ENCODE results near the gene PPFIA1.

PPFIA1 gene

DNA sequence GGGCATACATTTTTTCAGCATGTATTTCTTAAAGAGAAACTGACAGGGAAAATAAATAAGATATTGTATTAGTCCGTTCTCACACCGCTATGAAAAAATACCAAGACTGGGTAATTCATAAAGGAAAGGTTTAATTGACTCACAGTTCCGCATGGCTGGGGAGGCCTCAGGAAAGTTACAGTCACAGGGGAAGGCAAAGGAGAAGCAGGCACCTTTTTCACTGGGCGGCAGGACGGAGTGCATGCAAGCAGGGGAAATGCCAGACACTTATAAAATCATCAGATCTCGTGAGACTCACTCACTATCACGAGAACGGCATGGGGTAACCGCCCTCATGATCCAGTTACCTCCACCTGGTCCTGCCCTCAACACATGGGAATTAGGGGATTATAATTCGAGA, 44.2 kb downstream of the PPFIA1 start:
- H2BK12ac ChIP-seq (ENCODE audit: low read length in 2 of 2), result no peak overlapping the region
- H3K9ac ChIP-seq (ENCODE audit: low read length), result no peak overlapping the region
- no peak overlapping the region for H4K8ac ChIP-seq (ENCODE audit: low read length)
- H2BK120ac ChIP-seq (ENCODE audit: low read depth, low read length), result no peak overlapping the region
- H2BK5ac ChIP-seq (ENCODE audit: low read depth, low read length, poor library complexity, severe bottlenecking), result no peak overlapping the region
- peaks cover 43% of the 10 kb centered on the region for H3K79me1 ChIP-seq (replicated peaks; ENCODE audit: low read length, poor library complexity, severe bottlenecking)
- peak overlapping the region; percentile 90 for H3K27ac ChIP-seq (ENCODE audit: low read length, poor library complexity, severe bottlenecking)
- H3K9me3 ChIP-seq (ENCODE audit: control insufficient read depth, low read length), result no peaks in the 10 kb centered on the region
- H3K27me3 ChIP-seq (ENCODE audit: control insufficient read depth in 1 of 2, insufficient read depth in 1 of 2, low read length in 2 of 2), result no peaks in the 10 kb centered on the region
- H2BK15ac ChIP-seq (ENCODE audit: low read depth, poor library complexity, severe bottlenecking), result no peak overlapping the region
- H3K4ac ChIP-seq (ENCODE audit: low read depth in 1 of 2, low read length in 2 of 2), result no peak overlapping the region
- H3K4me1 ChIP-seq (ENCODE audit: control insufficient read depth, insufficient read depth, low read depth, low read length), result peaks cover 21% of the 10 kb centered on the region
- no peak overlapping the region for H2AK5ac ChIP-seq (ENCODE audit: low read length, severe bottlenecking)
- DNase-seq, result no peak
- H3K4me2 ChIP-seq (ENCODE audit: low read length, poor library complexity, severe bottlenecking), result peak overlapping the region; percentile 21
- WGBS, result 96% methylated on average over 8 of the region's 10 CpGs
- H3K36me3 ChIP-seq (ENCODE audit: control insufficient read depth in 1 of 2, insufficient read depth in 2 of 2, low read depth in 1 of 2, low read length in 2 of 2), result peaks cover 16 to 27% of the 10 kb centered on the region in 2 experiments
- no peak overlapping the region for H3K23ac ChIP-seq (ENCODE audit: low read length in 2 of 2)
- no peak overlapping the region for H3K14ac ChIP-seq (ENCODE audit: low read length in 2 of 2)
- H2AFZ ChIP-seq (ENCODE audit: low read depth, low read length), result no peak overlapping the region
- no peak overlapping the region for H3K18ac ChIP-seq (ENCODE audit: low read depth in 1 of 2, low read length in 2 of 2)
- H3K4me3 ChIP-seq (ENCODE audit: insufficient read depth in 1 of 2, low read depth in 1 of 2, low read length in 2 of 2), result no peak overlapping the region
- no peak overlapping the region for H4K91ac ChIP-seq (ENCODE audit: low read length)

DNA sequence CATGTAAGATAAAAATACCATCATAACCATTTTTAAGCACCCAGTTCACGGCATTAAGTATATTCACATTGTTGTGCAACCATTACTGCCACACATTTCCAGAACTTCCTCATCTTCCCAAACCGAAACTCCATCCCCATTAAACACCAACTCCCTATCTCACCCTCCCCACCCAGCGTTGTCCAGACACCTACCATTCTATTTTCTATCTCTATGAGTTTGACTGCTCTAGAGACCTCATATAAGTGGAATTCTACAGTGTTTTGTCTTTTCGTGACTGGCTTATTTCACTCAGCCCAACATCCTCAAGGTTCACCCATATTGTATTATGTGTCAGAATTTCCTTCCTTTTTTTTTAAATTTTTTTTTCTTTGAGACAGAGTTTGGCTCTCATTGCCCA, 45.2 kb downstream of the PPFIA1 start:
- peaks cover 21% of the 10 kb centered on the region for H3K4me1 ChIP-seq (ENCODE audit: control insufficient read depth, insufficient read depth, low read depth, low read length)
- peaks cover 25 to 34% of the 10 kb centered on the region in 2 experiments for H3K36me3 ChIP-seq (ENCODE audit: control insufficient read depth in 1 of 2, insufficient read depth in 2 of 2, low read depth in 1 of 2, low read length in 2 of 2)
- no peak for DNase-seq
- H3K4ac ChIP-seq (ENCODE audit: low read depth in 1 of 2, low read length in 2 of 2), result no peak overlapping the region
- no peaks in the 10 kb centered on the region for H3K9me3 ChIP-seq (ENCODE audit: control insufficient read depth, low read length)
- no peak overlapping the region for H3K4me3 ChIP-seq (ENCODE audit: insufficient read depth in 1 of 2, low read depth in 1 of 2, low read length in 2 of 2)
- no peak overlapping the region for H3K4me2 ChIP-seq (ENCODE audit: low read length, poor library complexity, severe bottlenecking)
- H3K27me3 ChIP-seq (ENCODE audit: control insufficient read depth in 1 of 2, insufficient read depth in 1 of 2, low read length in 2 of 2), result no peaks in the 10 kb centered on the region
- no peak overlapping the region for H4K91ac ChIP-seq (ENCODE audit: low read length)
- H3K9ac ChIP-seq (ENCODE audit: low read length), result no peak overlapping the region
- no peak overlapping the region for H2BK12ac ChIP-seq (ENCODE audit: low read length in 2 of 2)
- H3K14ac ChIP-seq (ENCODE audit: low read length in 2 of 2), result no peak overlapping the region
- no peak overlapping the region for H3K27ac ChIP-seq (ENCODE audit: low read length, poor library complexity, severe bottlenecking)
- no peak overlapping the region for H2AFZ ChIP-seq (ENCODE audit: low read depth, low read length)
- H4K8ac ChIP-seq (ENCODE audit: low read length), result no peak overlapping the region
- H2BK15ac ChIP-seq (ENCODE audit: low read depth, poor library complexity, severe bottlenecking), result no peak overlapping the region
- WGBS, result 97% methylated on average over 3 of the region's 4 CpGs
- no peak overlapping the region for H3K23ac ChIP-seq (ENCODE audit: low read length in 2 of 2)
- H2AK5ac ChIP-seq (ENCODE audit: low read length, severe bottlenecking), result no peak overlapping the region
- H2BK5ac ChIP-seq (ENCODE audit: low read depth, low read length, poor library complexity, severe bottlenecking), result no peak overlapping the region
- H3K79me1 ChIP-seq (replicated peaks; ENCODE audit: low read length, poor library complexity, severe bottlenecking), result peaks cover 46% of the 10 kb centered on the region
- H2BK120ac ChIP-seq (ENCODE audit: low read depth, low read length), result no peak overlapping the region
- H3K18ac ChIP-seq (ENCODE audit: low read depth in 1 of 2, low read length in 2 of 2), result no peak overlapping the region

DNA sequence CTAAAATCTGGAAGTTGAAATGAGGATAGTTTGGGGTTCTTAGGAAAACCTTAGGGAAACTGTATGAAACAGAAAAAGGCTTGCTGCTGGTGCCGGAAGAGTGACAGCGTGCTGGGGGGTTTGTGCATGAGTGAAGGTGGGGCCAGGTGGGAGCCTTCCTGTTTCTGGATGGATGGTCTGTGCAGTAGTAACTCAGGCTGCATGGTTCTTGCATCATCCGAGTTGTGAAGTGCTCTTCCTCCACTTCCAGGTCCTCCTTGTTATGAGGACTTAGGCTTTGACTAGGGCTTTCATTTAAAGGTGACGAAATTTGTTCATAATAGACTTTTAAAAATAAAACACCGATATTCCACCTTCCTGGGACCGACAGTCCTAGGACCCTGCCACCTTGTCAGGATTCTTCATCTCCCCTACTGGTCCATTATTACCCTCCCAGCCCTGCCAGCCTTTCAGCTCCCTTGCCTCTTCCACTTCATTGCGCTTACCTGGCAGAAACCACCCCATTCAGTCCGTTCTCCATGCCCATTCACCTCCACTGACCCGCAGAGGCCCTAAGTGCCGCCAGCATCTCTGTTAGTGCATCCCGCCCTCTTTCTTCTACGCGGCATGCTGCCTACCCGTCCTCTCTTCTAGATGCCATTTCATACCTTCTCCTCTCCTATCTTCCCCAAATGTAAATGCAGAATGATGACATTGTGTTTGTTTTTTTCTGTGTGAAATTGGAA, 47.3 kb downstream of the PPFIA1 start:
- DNase-seq, result no peak
- no peak overlapping the region for H2AK5ac ChIP-seq (ENCODE audit: low read length, severe bottlenecking)
- peak overlapping the region in 1 of 2 experiments; percentile 65 for H3K23ac ChIP-seq (ENCODE audit: low read length in 2 of 2)
- no peak overlapping the region for H3K4me3 ChIP-seq (ENCODE audit: insufficient read depth in 1 of 2, low read depth in 1 of 2, low read length in 2 of 2)
- H3K4me1 ChIP-seq (ENCODE audit: control insufficient read depth, insufficient read depth, low read depth, low read length), result peaks cover 14% of the 10 kb centered on the region
- peaks cover 23 to 30% of the 10 kb centered on the region in 2 experiments for H3K36me3 ChIP-seq (ENCODE audit: control insufficient read depth in 1 of 2, insufficient read depth in 2 of 2, low read depth in 1 of 2, low read length in 2 of 2)
- no peak overlapping the region for H3K4ac ChIP-seq (ENCODE audit: low read depth in 1 of 2, low read length in 2 of 2)
- H4K91ac ChIP-seq (ENCODE audit: low read length), result no peak overlapping the region
- H2AFZ ChIP-seq (ENCODE audit: low read depth, low read length), result no peak overlapping the region
- WGBS, result 96% methylated on average over 10 of the region's 14 CpGs
- H3K4me2 ChIP-seq (ENCODE audit: low read length, poor library complexity, severe bottlenecking), result no peak overlapping the region
- H3K9me3 ChIP-seq (ENCODE audit: control insufficient read depth, low read length), result no peaks in the 10 kb centered on the region
- no peak overlapping the region for H2BK120ac ChIP-seq (ENCODE audit: low read depth, low read length)
- no peak overlapping the region for H4K8ac ChIP-seq (ENCODE audit: low read length)
- H3K9ac ChIP-seq (ENCODE audit: low read length), result no peak overlapping the region
- no peak overlapping the region for H3K18ac ChIP-seq (ENCODE audit: low read depth in 1 of 2, low read length in 2 of 2)
- H2BK5ac ChIP-seq (ENCODE audit: low read depth, low read length, poor library complexity, severe bottlenecking), result no peak overlapping the region
- H2BK15ac ChIP-seq (ENCODE audit: low read depth, poor library complexity, severe bottlenecking), result no peak overlapping the region
- peaks cover 40% of the 10 kb centered on the region for H3K79me1 ChIP-seq (replicated peaks; ENCODE audit: low read length, poor library complexity, severe bottlenecking)
- H3K14ac ChIP-seq (ENCODE audit: low read length in 2 of 2), result no peak overlapping the region
- no peak overlapping the region for H3K27ac ChIP-seq (ENCODE audit: low read length, poor library complexity, severe bottlenecking)
- no peaks in the 10 kb centered on the region for H3K27me3 ChIP-seq (ENCODE audit: control insufficient read depth in 1 of 2, insufficient read depth in 1 of 2, low read length in 2 of 2)
- no peak overlapping the region for H2BK12ac ChIP-seq (ENCODE audit: low read length in 2 of 2)

- H2AFZ ChIP-seq (ENCODE audit: low read depth, low read length), result no peak overlapping the region
- no peak overlapping the region for H4K91ac ChIP-seq (ENCODE audit: low read length)
- H3K36me3 ChIP-seq (ENCODE audit: control insufficient read depth in 1 of 2, insufficient read depth in 2 of 2, low read depth in 1 of 2, low read length in 2 of 2), result peaks cover 20 to 33% of the 10 kb centered on the region in 2 experiments
- H2BK120ac ChIP-seq (ENCODE audit: low read depth, low read length), result no peak overlapping the region
- DNase-seq, result no peak
- H3K4me3 ChIP-seq (ENCODE audit: insufficient read depth in 1 of 2, low read depth in 1 of 2, low read length in 2 of 2), result no peak overlapping the region
- H3K4ac ChIP-seq (ENCODE audit: low read depth in 1 of 2, low read length in 2 of 2), result no peak overlapping the region
- no peak overlapping the region for H3K14ac ChIP-seq (ENCODE audit: low read length in 2 of 2)
- H3K18ac ChIP-seq (ENCODE audit: low read depth in 1 of 2, low read length in 2 of 2), result no peak overlapping the region
- H3K79me1 ChIP-seq (replicated peaks; ENCODE audit: low read length, poor library complexity, severe bottlenecking), result peaks cover 42% of the 10 kb centered on the region
- no peak overlapping the region for H4K8ac ChIP-seq (ENCODE audit: low read length)
- H2BK15ac ChIP-seq (ENCODE audit: low read depth, poor library complexity, severe bottlenecking), result no peak overlapping the region
- no peak overlapping the region for H2AK5ac ChIP-seq (ENCODE audit: low read length, severe bottlenecking)
- 94% methylated on average over 10 of the region's 10 CpGs for WGBS
- H3K9me3 ChIP-seq (ENCODE audit: control insufficient read depth, low read length), result no peaks in the 10 kb centered on the region
- H3K4me2 ChIP-seq (ENCODE audit: low read length, poor library complexity, severe bottlenecking), result no peak overlapping the region
- no peak overlapping the region for H3K23ac ChIP-seq (ENCODE audit: low read length in 2 of 2)
- no peak overlapping the region for H3K9ac ChIP-seq (ENCODE audit: low read length)
- no peak overlapping the region for H2BK12ac ChIP-seq (ENCODE audit: low read length in 2 of 2)
- no peaks in the 10 kb centered on the region for H3K27me3 ChIP-seq (ENCODE audit: control insufficient read depth in 1 of 2, insufficient read depth in 1 of 2, low read length in 2 of 2)
- H3K27ac ChIP-seq (ENCODE audit: low read length, poor library complexity, severe bottlenecking), result no peak overlapping the region
- H2BK5ac ChIP-seq (ENCODE audit: low read depth, low read length, poor library complexity, severe bottlenecking), result no peak overlapping the region
- H3K4me1 ChIP-seq (ENCODE audit: control insufficient read depth, insufficient read depth, low read depth, low read length), result peaks cover 16% of the 10 kb centered on the region
These were observed 49.0 kb downstream of the PPFIA1 start for GRCh38 chr11:70319396-70320076.

Measured in mesenchymal stem cell (in vitro differentiated cells and primary cell).